ENCODE measurements around the gene AHI1.

AHI1 gene

DNA sequence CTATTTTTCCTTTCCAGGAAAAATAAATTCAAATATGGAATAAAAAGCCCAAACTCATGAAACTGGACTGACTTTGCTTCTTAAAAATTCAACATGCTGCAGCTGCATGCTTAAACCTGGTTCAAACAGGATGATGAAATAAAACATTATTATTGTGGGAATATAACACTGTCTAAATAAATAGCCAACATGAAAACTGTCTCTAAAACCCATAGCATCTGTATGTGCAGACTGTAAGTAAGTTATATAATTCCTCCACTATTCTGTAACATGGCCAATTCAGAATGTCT is 30.4 kb upstream of the AHI1 start:
- Histone ChIP-seq H3K27me3 (no peaks in the 10 kb centered on the region), H3K27ac (no peak overlapping the region), H3K36me3 (no peaks in the 10 kb centered on the region), H3K4me1 (ENCODE audit: control insufficient read depth in 1 of 2, insufficient read depth in 1 of 2, low read depth in 1 of 2, low read length in 1 of 2) (no peaks in the 10 kb centered on the region), H3K4me3 (ENCODE audit: low read depth in 1 of 2, low read length in 1 of 2) (no peak overlapping the region), H3K9me3 (no peaks in the 10 kb centered on the region)
- TF ChIP-seq, protein P1, sequence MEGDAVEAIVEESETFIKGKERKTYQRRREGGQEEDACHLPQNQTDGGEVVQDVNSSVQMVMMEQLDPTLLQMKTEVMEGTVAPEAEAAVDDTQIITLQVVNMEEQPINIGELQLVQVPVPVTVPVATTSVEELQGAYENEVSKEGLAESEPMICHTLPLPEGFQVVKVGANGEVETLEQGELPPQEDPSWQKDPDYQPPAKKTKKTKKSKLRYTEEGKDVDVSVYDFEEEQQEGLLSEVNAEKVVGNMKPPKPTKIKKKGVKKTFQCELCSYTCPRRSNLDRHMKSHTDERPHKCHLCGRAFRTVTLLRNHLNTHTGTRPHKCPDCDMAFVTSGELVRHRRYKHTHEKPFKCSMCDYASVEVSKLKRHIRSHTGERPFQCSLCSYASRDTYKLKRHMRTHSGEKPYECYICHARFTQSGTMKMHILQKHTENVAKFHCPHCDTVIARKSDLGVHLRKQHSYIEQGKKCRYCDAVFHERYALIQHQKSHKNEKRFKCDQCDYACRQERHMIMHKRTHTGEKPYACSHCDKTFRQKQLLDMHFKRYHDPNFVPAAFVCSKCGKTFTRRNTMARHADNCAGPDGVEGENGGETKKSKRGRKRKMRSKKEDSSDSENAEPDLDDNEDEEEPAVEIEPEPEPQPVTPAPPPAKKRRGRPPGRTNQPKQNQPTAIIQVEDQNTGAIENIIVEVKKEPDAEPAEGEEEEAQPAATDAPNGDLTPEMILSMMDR (IDR thresholded peaks at IDR 0.05) = no peak

GRCh38 chr6:135527116-135527959 is 29.8 kb upstream of the AHI1 start:
- H3K27me3 ChIP-seq = no peaks in the 10 kb centered on the region
- no peak overlapping the region for H3K27ac ChIP-seq

GRCh38 chr6:135525594-135525993 is 28.1 kb upstream of the AHI1 start:
- Histone ChIP-seq H3K4me1 (ENCODE audit: control insufficient read depth in 1 of 2, insufficient read depth in 1 of 2, low read depth in 1 of 2, low read length in 1 of 2) (no peaks in the 10 kb centered on the region), H3K9me3 (no peaks in the 10 kb centered on the region), H3K4me3 (ENCODE audit: low read depth in 1 of 2, low read length in 1 of 2) (no peak overlapping the region), H3K27ac (no peak overlapping the region), H3K27me3 (no peaks in the 10 kb centered on the region), H3K36me3 (no peaks in the 10 kb centered on the region)
- TF ChIP-seq, protein P1 (IDR thresholded peaks at IDR 0.05) = no peak

More at GRCh38 chr6:135527116-135527959, 29.8 kb upstream of the AHI1 start:
- Histone ChIP-seq H3K36me3 (no peaks in the 10 kb centered on the region), H3K4me3 (ENCODE audit: low read depth in 1 of 2, low read length in 1 of 2) (no peak overlapping the region), H3K9me3 (no peaks in the 10 kb centered on the region), H3K4me1 (ENCODE audit: control insufficient read depth in 1 of 2, insufficient read depth in 1 of 2, low read depth in 1 of 2, low read length in 1 of 2) (no peaks in the 10 kb centered on the region)
- TF ChIP-seq, protein P1 (IDR thresholded peaks at IDR 0.05) = no peak

DNA sequence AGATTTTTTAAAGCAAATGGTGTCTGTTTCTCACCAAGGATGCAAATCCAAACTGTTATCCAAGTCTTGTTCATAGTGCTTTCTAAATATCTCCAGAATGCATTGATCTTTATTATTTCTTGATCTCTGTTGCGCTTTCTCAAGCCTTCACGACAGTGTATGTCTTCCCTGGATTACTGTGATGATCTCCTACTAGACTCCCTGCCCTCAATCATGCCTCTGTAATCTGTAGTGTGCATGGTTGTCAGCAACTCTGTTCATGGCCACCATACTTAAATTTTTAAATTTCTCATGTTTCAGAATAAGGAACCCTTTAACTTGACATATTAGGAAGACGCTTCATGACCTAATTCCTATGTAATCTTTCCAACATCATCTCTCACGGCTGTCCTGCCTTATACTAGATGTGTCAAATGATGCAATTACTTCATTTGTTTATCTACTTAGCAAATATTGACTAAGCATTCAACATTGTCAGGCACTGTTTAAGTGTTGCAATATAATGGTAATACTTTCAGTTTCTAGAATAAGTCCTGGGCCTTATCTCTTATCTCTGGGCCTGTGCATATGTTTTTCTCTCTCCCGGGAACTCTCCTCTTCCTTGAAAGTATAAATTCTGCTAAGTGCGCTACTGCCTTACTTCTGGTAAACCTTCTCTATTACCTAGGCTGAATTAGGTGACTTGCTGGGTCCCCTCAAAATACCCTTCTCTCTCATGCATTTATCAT is 25.6 kb upstream of the AHI1 start:
- TF ChIP-seq, protein P1 (IDR thresholded peaks at IDR 0.05) = no peak
- H3K27me3 ChIP-seq = no peaks in the 10 kb centered on the region
- H3K4me1 ChIP-seq (ENCODE audit: control insufficient read depth in 1 of 2, insufficient read depth in 1 of 2, low read depth in 1 of 2, low read length in 1 of 2) = no peaks in the 10 kb centered on the region
- no peak overlapping the region for H3K4me3 ChIP-seq (ENCODE audit: low read depth in 1 of 2, low read length in 1 of 2)
- no peaks in the 10 kb centered on the region for H3K36me3 ChIP-seq
- H3K27ac ChIP-seq = no peak overlapping the region
- no peaks in the 10 kb centered on the region for H3K9me3 ChIP-seq

DNA sequence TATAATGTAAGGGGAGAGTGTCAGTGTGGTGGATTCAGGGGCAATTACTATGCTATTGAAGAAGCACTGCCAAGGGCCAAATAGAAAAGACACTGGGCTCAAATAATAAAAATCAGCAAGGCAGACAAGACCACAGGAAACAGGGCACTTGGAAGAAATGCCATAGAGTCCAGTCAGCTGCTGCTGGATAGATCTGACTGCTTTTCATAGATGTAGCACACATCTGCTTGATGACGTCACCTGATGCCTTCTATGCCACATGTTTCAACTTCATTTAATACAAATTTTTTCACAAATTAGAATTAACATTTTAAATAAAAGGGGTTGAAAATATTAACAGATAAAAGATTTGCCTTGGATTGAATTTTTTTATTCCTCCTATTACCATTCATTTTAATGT is 23.9 kb upstream of the AHI1 start:
- TF ChIP-seq, protein P1 (IDR thresholded peaks at IDR 0.05) = no peak
- no peaks in the 10 kb centered on the region for H3K27me3 ChIP-seq
- no peaks in the 10 kb centered on the region for H3K4me1 ChIP-seq (ENCODE audit: control insufficient read depth in 1 of 2, insufficient read depth in 1 of 2, low read depth in 1 of 2, low read length in 1 of 2)
- no peaks in the 10 kb centered on the region for H3K9me3 ChIP-seq
- H3K4me3 ChIP-seq (ENCODE audit: low read depth in 1 of 2, low read length in 1 of 2) = no peak overlapping the region
- no peaks in the 10 kb centered on the region for H3K36me3 ChIP-seq
- no peak overlapping the region for H3K27ac ChIP-seq
